ENCODE measurements around the gene LMX1B.

The LMX1B gene

GRCh38 chr9:126615791-126616447, 2.2 kb downstream of the LMX1B start:
- ChIA-PET CTCF (no interaction called here), POLR2A (no interaction called here)
- H3K4me3 ChIP-seq (ENCODE audit: low read depth, low read length): no peak overlapping the region

GRCh38 chr9:126616521-126616976, 2.8 kb downstream of the LMX1B start:
- H3K4me3 ChIP-seq (ENCODE audit: low read depth, low read length): no peak overlapping the region
- DNase-seq (ENCODE audit: low read depth, low spot score): no peak
- ChIA-PET POLR2A (interaction anchor here (0.6 kb wide), 1 partner anchor 14 kb away, joined by 3 read pairs; no protein-coding TSS in a partner anchor), CTCF (interaction anchor here (1.3 kb wide), 1 partner anchor 11 kb away, joined by 4 read pairs; no protein-coding TSS in a partner anchor)
- TF ChIP-seq CTCF (IDR thresholded peaks at IDR 0.05; ENCODE audit: insufficient read depth, low read length, missing control alignments): no peak

More at GRCh38 chr9:126615791-126616447, 2.2 kb downstream of the LMX1B start:
- DNase-seq (ENCODE audit: low read depth, low spot score): no peak
- TF ChIP-seq CTCF (IDR thresholded peaks at IDR 0.05; ENCODE audit: insufficient read depth, low read length, missing control alignments): no peak

- ChIA-PET CTCF (interaction anchor here (0.7 to 1.3 kb wide), 3 partner anchors 9 to 11 kb away, joined by 3 to 4 read pairs (median 3); no protein-coding TSS in a partner anchor), POLR2A (interaction anchor here (0.6 kb wide), 1 partner anchor 15 kb away, joined by 3 read pairs; no protein-coding TSS in a partner anchor)
- no peak overlapping the region for H3K4me3 ChIP-seq (ENCODE audit: low read depth, low read length)
- DNase-seq (ENCODE audit: low read depth, low spot score): no peak
- TF ChIP-seq CTCF (IDR thresholded peaks at IDR 0.05; ENCODE audit: insufficient read depth, low read length, missing control alignments): no peak
Observed at GRCh38 chr9:126617003-126617822, 3.5 kb downstream of the LMX1B start.

- DNase-seq (ENCODE audit: low read depth, low spot score): no peak
- ChIA-PET CTCF (interaction anchor here (0.7 to 1.0 kb wide), 2 partner anchors 9 to 11 kb away, joined by 3 read pairs; no protein-coding TSS in a partner anchor), POLR2A (no interaction called here)
- no peak for TF ChIP-seq CTCF (IDR thresholded peaks at IDR 0.05; ENCODE audit: insufficient read depth, low read length, missing control alignments)
- H3K4me3 ChIP-seq (ENCODE audit: low read depth, low read length): no peak overlapping the region
Observed at GRCh38 chr9:126617823-126618165, 4.1 kb downstream of the LMX1B start.

GRCh38 chr9:126618190-126618584, 4.5 kb downstream of the LMX1B start:
- TF ChIP-seq CTCF (IDR thresholded peaks at IDR 0.05; ENCODE audit: insufficient read depth, low read length, missing control alignments): no peak
- CTCF ChIA-PET: no interaction called here
- DNase-seq (ENCODE audit: low read depth, low spot score): no peak
- POLR2A ChIA-PET: no interaction called here
- H3K4me3 ChIP-seq (ENCODE audit: low read depth, low read length): no peak overlapping the region

Data from AG04449 (cell line).